OCI-LY1 (cell line): ENCODE data around the gene DPH3.

ENCODE experiments used
- H2AFZ ChIP-seq: fragments of 200-600 bp; sonication (generic), shearing (Covaris generic); 2 replicates; pipeline ENCODE4 v1.6.0; 2014; ENCODE audit warnings: antibody characterized with exemption, mild to moderate bottlenecking, low read length
- H3F3A ChIP-seq: fragments of 200-600 bp; sonication (generic), shearing (Covaris generic); 2 replicates; pipeline ENCODE4 v1.6.0; 2014; ENCODE audit warnings: mild to moderate bottlenecking, antibody characterized with exemption, low read length, moderate library complexity; ENCODE audit not compliant: insufficient read depth
- H3K27ac ChIP-seq: fragments of 200-600 bp; sonication (generic); 2 replicates; pipeline ENCODE4 v1.5.1; 2014; ENCODE audit warnings: low read length, mixed run types, mild to moderate bottlenecking, low read depth; ENCODE audit not compliant: poor library complexity, severe bottlenecking
- H3K27me3 ChIP-seq: fragments of 200-600 bp; sonication (generic); 2 replicates; pipeline ENCODE4 v1.6.0; 2014; ENCODE audit warnings: antibody characterized with exemption, mild to moderate bottlenecking, low read length, moderate library complexity; ENCODE audit not compliant: insufficient read depth
- H3K36me3 ChIP-seq: fragments of 200-600 bp; sonication (generic); 2 replicates; pipeline ENCODE4 v1.6.1; 2014; ENCODE audit warnings: mild to moderate bottlenecking, antibody characterized with exemption, low read length, moderate library complexity, mixed read lengths; ENCODE audit not compliant: insufficient read depth
- H3K4me1 ChIP-seq: fragments of 200-600 bp; sonication (generic); 2 replicates; pipeline ENCODE4 v1.5.1; 2014; ENCODE audit warnings: mild to moderate bottlenecking, low read length, moderate library complexity; ENCODE audit not compliant: insufficient read depth, severe bottlenecking
- H3K4me2 ChIP-seq: fragments of 200-600 bp; sonication (generic), shearing (Covaris generic); 2 replicates; pipeline ENCODE4 v1.6.1; 2014; ENCODE audit warnings: low read length
- H3K4me3 ChIP-seq: fragments of 200-600 bp; sonication (generic); 2 replicates; pipeline ENCODE4 v1.5.1; 2014; ENCODE audit warnings: low read length, low read depth, mild to moderate bottlenecking, mixed read lengths; ENCODE audit not compliant: poor library complexity, severe bottlenecking
- H3K79me2 ChIP-seq: fragments of 200-600 bp; shearing (Covaris generic); 2 replicates; pipeline ENCODE4 v1.6.1; 2016; ENCODE audit warnings: mixed run types, low read length, mixed read lengths; ENCODE audit not compliant: insufficient read depth
- H3K9ac ChIP-seq: fragments of 200-600 bp; sonication (generic), shearing (Covaris generic); 2 replicates; pipeline ENCODE4 v1.6.1; 2014; ENCODE audit warnings: mild to moderate bottlenecking, low read length, mixed read lengths
- H3K9me2 ChIP-seq: fragments of 200-600 bp; sonication (generic), shearing (Covaris generic); 2 replicates; pipeline ENCODE4 v1.6.1; 2014; ENCODE audit warnings: low read depth, mild to moderate bottlenecking, low read length, mixed read lengths
- H3K9me3 ChIP-seq: fragments of 200-600 bp; shearing (Covaris generic); 2 replicates; pipeline ENCODE4 v1.6.1; 2014; ENCODE audit warnings: low read length, mixed read lengths
- H4K20me1 ChIP-seq: fragments of 200-600 bp; sonication (generic), shearing (Covaris generic); 2 replicates; pipeline ENCODE4 v1.6.0; 2016; ENCODE audit warnings: mild to moderate bottlenecking, low read length; ENCODE audit not compliant: insufficient read depth
- CTCF ChIP-seq: fragments of 200-600 bp; sonication (generic), shearing (Covaris generic); IDR thresholded peaks from 2 replicates; pipeline ENCODE4 v1.5.1; 2017; ENCODE audit warnings: mild to moderate bottlenecking, antibody characterized with exemption, low read length, moderate library complexity, mixed read lengths
- EZH2 ChIP-seq: fragments of 200-600 bp; sonication (generic), shearing (Covaris generic); IDR thresholded peaks from 2 replicates; pipeline ENCODE4 v1.8.0; 2017; ENCODE audit warnings: borderline replicate concordance, mixed run types, mild to moderate bottlenecking, antibody characterized with exemption, low read length, moderate library complexity, mixed read lengths

Gene DPH3

GRCh38 chr3:16249886-16250285, 14.9 kb downstream of the DPH3 start:
- Histone ChIP-seq H4K20me1 (no peaks in the 10 kb centered on the region), H3K9ac (no peak overlapping the region), H2AFZ (no peak overlapping the region), H3K36me3 (no peaks in the 10 kb centered on the region), H3K4me3 (no peak overlapping the region), H3K79me2 (no peaks in the 10 kb centered on the region), H3K4me2 (no peak overlapping the region), H3F3A (no peaks in the 10 kb centered on the region), H3K4me1 (peaks cover 9% of the 10 kb centered on the region), H3K9me3 (no peaks in the 10 kb centered on the region), H3K9me2 (no peaks in the 10 kb centered on the region), H3K27me3 (no peaks in the 10 kb centered on the region), H3K27ac (no peak overlapping the region)
- TF ChIP-seq CTCF (no peak), EZH2 (no peak)

GRCh38 chr3:16249336-16249735, 15.4 kb downstream of the DPH3 start:
- no peak overlapping the region for H3K27ac ChIP-seq
- no peaks in the 10 kb centered on the region for H3K9me3 ChIP-seq
- H3K4me3 ChIP-seq = no peak overlapping the region
- no peaks in the 10 kb centered on the region for H3K79me2 ChIP-seq
- H2AFZ ChIP-seq = no peak overlapping the region
- peaks cover 9% of the 10 kb centered on the region for H3K4me1 ChIP-seq
- H3K36me3 ChIP-seq = no peaks in the 10 kb centered on the region
- no peaks in the 10 kb centered on the region for H3F3A ChIP-seq
- H3K9ac ChIP-seq = no peak overlapping the region
- H4K20me1 ChIP-seq = no peaks in the 10 kb centered on the region
- H3K4me2 ChIP-seq = no peak overlapping the region
- H3K27me3 ChIP-seq = no peaks in the 10 kb centered on the region
- no peaks in the 10 kb centered on the region for H3K9me2 ChIP-seq
- TF ChIP-seq CTCF (peak; percentile 65), EZH2 (no peak)

GRCh38 chr3:16248556-16248955, 16.2 kb downstream of the DPH3 start:
- no peaks in the 10 kb centered on the region for H3K27me3 ChIP-seq
- no peaks in the 10 kb centered on the region for H3K9me2 ChIP-seq
- no peaks in the 10 kb centered on the region for H3K36me3 ChIP-seq
- H2AFZ ChIP-seq = no peak overlapping the region
- H3F3A ChIP-seq = no peaks in the 10 kb centered on the region
- no peaks in the 10 kb centered on the region for H3K9me3 ChIP-seq
- peaks cover 9% of the 10 kb centered on the region for H3K4me1 ChIP-seq
- no peak overlapping the region for H3K4me2 ChIP-seq
- no peaks in the 10 kb centered on the region for H4K20me1 ChIP-seq
- H3K79me2 ChIP-seq = no peaks in the 10 kb centered on the region
- H3K9ac ChIP-seq = no peak overlapping the region
- no peak overlapping the region for H3K4me3 ChIP-seq
- no peak overlapping the region for H3K27ac ChIP-seq
- no peak for TF ChIP-seq EZH2
- no peak for TF ChIP-seq CTCF
